ENCODE results near the gene CPLX3.

Gene CPLX3

GRCh38 chr15:74830868-74831267 is 4.4 kb downstream of the CPLX3 start:
- no peak for DNase-seq

- no peak for DNase-seq
Observed at GRCh38 chr15:74831813-74832495, 5.5 kb downstream of the CPLX3 start.

- DNase-seq = no peak
Observed at GRCh38 chr15:74832826-74833225, 6.4 kb downstream of the CPLX3 start.

GRCh38 chr15:74833376-74834107 is 7.1 kb downstream of the CPLX3 start:
- DNase-seq = no peak

- no peak for DNase-seq
Observed at GRCh38 chr15:74835312-74835823, 8.9 kb downstream of the CPLX3 start.

GRCh38 chr15:74836846-74837245 is 10.4 kb downstream of the CPLX3 start:
- DNase-seq = no peak

- no peak for DNase-seq
Observed at GRCh38 chr15:74837482-74838136, 11.2 kb downstream of the CPLX3 start.

GRCh38 chr15:74838137-74838516 is 11.7 kb downstream of the CPLX3 start:
- DNase-seq = no peak

GRCh38 chr15:74838746-74839525 is 12.5 kb downstream of the CPLX3 start:
- DNase-seq = no peak

- no peak for DNase-seq
Observed at GRCh38 chr15:74839526-74840395, 13.3 kb downstream of the CPLX3 start.

- no peak for DNase-seq
Observed at GRCh38 chr15:74840851-74841775, 14.7 kb downstream of the CPLX3 start.

GRCh38 chr15:74841891-74842373 is 15.5 kb downstream of the CPLX3 start:
- DNase-seq = no peak

GRCh38 chr15:74842581-74843444 is 16.4 kb downstream of the CPLX3 start, which contains the start of gene ULK3:
Gene ULK3 (minus strand): TSS chr15:74843156. CDS start chr15:74843105, 51 bp downstream.
- peak; percentile 89 for DNase-seq

GRCh38 chr15:74843445-74843828 is 17.0 kb downstream of the CPLX3 start:
- DNase-seq = no peak

GRCh38 chr15:74843891-74844299 is 17.5 kb downstream of the CPLX3 start:
- DNase-seq = no peak

GRCh38 chr15:74844319-74845207 is 18.1 kb downstream of the CPLX3 start:
- no peak for DNase-seq

- DNase-seq = no peak
Observed at GRCh38 chr15:74845208-74845568, 18.8 kb downstream of the CPLX3 start.

GRCh38 chr15:74845581-74845980 is 19.2 kb downstream of the CPLX3 start:
- no peak for DNase-seq

GRCh38 chr15:74847432-74847831 is 21.0 kb downstream of the CPLX3 start:
- DNase-seq = no peak
